ENCODE results near the gene SNX19. TPM values are rescaled to one million over a fixed set of nuclear protein-coding genes. Genes with fewer than 3 reads are reported as not detected.
"Not testable (repeated sequence)": the region's sequence is repeated elsewhere in the genome, so short reads cannot be mapped to it uniquely, and the experiment has no call there.

Gene SNX19
- total and polyA plus RNA-seq, 2 of the 4 experiments (the other 2 are of a cell fraction), result 35.9 to 113 TPM

DNA sequence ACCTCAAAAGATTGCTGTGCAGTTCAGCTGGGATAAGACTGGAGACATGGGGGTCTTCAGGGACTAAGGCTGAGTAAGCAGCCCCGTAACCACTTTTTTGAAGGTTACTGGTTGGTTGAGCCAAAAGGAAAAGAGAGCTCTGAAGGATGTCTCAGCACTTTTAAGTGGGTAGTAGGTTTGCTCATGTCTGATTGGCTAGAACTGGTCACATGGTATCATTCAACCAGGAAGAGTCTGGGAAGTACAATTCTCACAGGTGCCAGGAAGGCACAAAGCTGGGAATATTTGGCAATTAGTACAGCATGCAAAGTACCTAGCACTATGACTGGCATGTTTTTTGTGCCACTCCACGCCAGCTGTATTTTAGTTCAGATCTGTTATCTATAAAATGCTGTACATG, 58.1 kb downstream of the SNX19 start:
- no peak overlapping the region for H3K14ac ChIP-seq (replicated peaks; ENCODE audit: low read depth, low read length)
- H4K20me1 ChIP-seq (ENCODE audit: insufficient read depth, low read length), result no peaks in the 10 kb centered on the region
- ATAC-seq (ENCODE audit: low read depth), result no peak
- H3K79me1 ChIP-seq (ENCODE audit: low read depth in 1 of 2, low read length in 2 of 2), result no peaks in the 10 kb centered on the region
- H2AK9ac ChIP-seq (replicated peaks; ENCODE audit: low read depth, low read length, poor library complexity), result no peak overlapping the region
- no peak overlapping the region for H3K23ac ChIP-seq (ENCODE audit: low read depth, low read length)
- H4K8ac ChIP-seq (ENCODE audit: low read depth in 2 of 2, low read length in 2 of 2), result no peak overlapping the region
- intact Hi-C loops (cut with micrococcal nuclease) (no loop called here), in situ Hi-C loops (cut with MboI; ENCODE audit: low sequenced_read_pairs) (no loop called here), dilution Hi-C loops (cut with HindIII; ENCODE audit: low sequenced_read_pairs, unreplicated experiment) (loop anchor here (25.0 kb wide), 1 partner anchor 421 kb away; the partner anchor contains the start of genes ADAMTS15 and ADAMTS8)
- no peak overlapping the region for H2AFZ ChIP-seq (replicated peaks; ENCODE audit: low read length, poor library complexity)
- no peak overlapping the region for H2BK120ac ChIP-seq (ENCODE audit: low read depth, low read length)
- TF ChIP-seq, protein P1, sequence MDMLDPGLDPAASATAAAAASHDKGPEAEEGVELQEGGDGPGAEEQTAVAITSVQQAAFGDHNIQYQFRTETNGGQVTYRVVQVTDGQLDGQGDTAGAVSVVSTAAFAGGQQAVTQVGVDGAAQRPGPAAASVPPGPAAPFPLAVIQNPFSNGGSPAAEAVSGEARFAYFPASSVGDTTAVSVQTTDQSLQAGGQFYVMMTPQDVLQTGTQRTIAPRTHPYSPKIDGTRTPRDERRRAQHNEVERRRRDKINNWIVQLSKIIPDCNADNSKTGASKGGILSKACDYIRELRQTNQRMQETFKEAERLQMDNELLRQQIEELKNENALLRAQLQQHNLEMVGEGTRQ (IDR thresholded peaks at IDR 0.05; ENCODE audit: low read depth, low read length), result peak; percentile 48; the same call in 1 of the 2 replicates
- TF ChIP-seq NFE2L2 (IDR thresholded peaks at IDR 0.05; ENCODE audit: low read depth, low read length), result no peak
- H3K9me3 ChIP-seq (ENCODE audit: control insufficient read depth, insufficient read depth, low read length), result no peaks in the 10 kb centered on the region
- no peak overlapping the region for H3K4ac ChIP-seq (ENCODE audit: low read depth, low read length)
- no peak overlapping the region for H3K56ac ChIP-seq (ENCODE audit: extremely low read depth, insufficient read depth, low read length)
- ChIA-PET CTCF (interaction anchor here (1.4 to 6.6 kb wide), 2 partner anchors 19 to 425 kb away, joined by 3 to 95 read pairs; no protein-coding TSS in a partner anchor), POLR2A (ENCODE audit: unreplicated experiment) (no interaction called here)
- no peak overlapping the region for H4K91ac ChIP-seq (ENCODE audit: insufficient read depth, low read depth, low read length)
- no peak overlapping the region for H2BK5ac ChIP-seq (ENCODE audit: low read depth, low read length, poor library complexity, severe bottlenecking)
- no peak overlapping the region for H3K4me3 ChIP-seq (ENCODE audit: insufficient read depth, low read depth, low read length)
- H3K4me2 ChIP-seq (ENCODE audit: low read depth, low read length), result no peak overlapping the region
- no peak overlapping the region for H2AK5ac ChIP-seq (ENCODE audit: low read depth, low read length)
- H3K9me1 ChIP-seq (ENCODE audit: insufficient read depth, low read length), result no peaks in the 10 kb centered on the region
- no peak for DNase-seq
- H4K5ac ChIP-seq (ENCODE audit: low read depth, low read length), result no peak overlapping the region
- no peak overlapping the region for H3K27ac ChIP-seq (ENCODE audit: insufficient read depth, low read length)
- H2BK20ac ChIP-seq (ENCODE audit: low read depth, low read length), result no peak overlapping the region
- WGBS, 2 experiments (ENCODE audit: extremely low coverage in 2 of 2, insufficient read length in 1 of 2), result 89% methylated on average over 1 of the region's 2 CpGs; no CpG with 5 or more reads in 1 of the 2 experiments
- peaks cover 5% of the 10 kb centered on the region for H3K4me1 ChIP-seq (ENCODE audit: control insufficient read depth, insufficient read depth, low read length)
- H3K18ac ChIP-seq (ENCODE audit: low read depth, low read length), result no peak overlapping the region
- H3K9ac ChIP-seq (ENCODE audit: low read depth, low read length), result no peak overlapping the region
- no peak overlapping the region for H2BK15ac ChIP-seq (ENCODE audit: low read depth, low read length)
- no peaks in the 10 kb centered on the region; the same call in 1 of the 2 replicates for H3K27me3 ChIP-seq (ENCODE audit: control insufficient read depth, insufficient read depth, low read length)
- no TSS peak for BruUV-seq (replicated peaks)
- no peaks in the 10 kb centered on the region for H3K36me3 ChIP-seq (ENCODE audit: control insufficient read depth, insufficient read depth, low read length)

DNA sequence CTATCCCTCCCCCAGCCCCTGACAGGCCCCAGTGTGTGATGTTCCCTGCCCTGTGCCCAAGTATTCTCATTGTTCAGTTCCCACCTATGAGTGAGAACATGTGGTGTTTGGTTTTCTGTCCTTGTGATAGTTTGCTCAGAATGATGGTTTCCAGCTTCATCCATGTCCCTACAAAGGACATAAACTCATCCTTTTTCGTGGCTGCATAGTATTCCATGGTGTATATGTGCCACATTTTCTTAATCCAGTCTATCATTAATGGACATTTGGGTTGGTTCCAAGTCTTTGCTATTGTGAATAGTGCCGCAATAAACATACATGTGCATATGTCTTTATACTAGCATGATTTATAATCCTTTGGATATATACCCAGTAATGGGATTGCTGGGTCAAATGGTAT, 60.6 kb downstream of the SNX19 start:
- H2AK9ac ChIP-seq (replicated peaks; ENCODE audit: low read depth, low read length, poor library complexity); H3K4me2 ChIP-seq (ENCODE audit: low read depth, low read length); H2AK5ac ChIP-seq (ENCODE audit: low read depth, low read length); H4K91ac ChIP-seq (ENCODE audit: insufficient read depth, low read depth, low read length); H3K79me1 ChIP-seq (ENCODE audit: low read depth in 1 of 2, low read length in 2 of 2); ATAC-seq (ENCODE audit: low read depth); H3K18ac ChIP-seq (ENCODE audit: low read depth, low read length); H2AFZ ChIP-seq (replicated peaks; ENCODE audit: low read length, poor library complexity); H3K56ac ChIP-seq (ENCODE audit: extremely low read depth, insufficient read depth, low read length); H3K9ac ChIP-seq (ENCODE audit: low read depth, low read length); H3K9me3 ChIP-seq (ENCODE audit: control insufficient read depth, insufficient read depth, low read length); DNase-seq; intact Hi-C loops (cut with micrococcal nuclease); H2BK5ac ChIP-seq (ENCODE audit: low read depth, low read length, poor library complexity, severe bottlenecking); H3K23ac ChIP-seq (ENCODE audit: low read depth, low read length); POLR2A ChIA-PET (ENCODE audit: unreplicated experiment); H3K4ac ChIP-seq (ENCODE audit: low read depth, low read length); H3K4me3 ChIP-seq (ENCODE audit: insufficient read depth, low read depth, low read length); H3K36me3 ChIP-seq (ENCODE audit: control insufficient read depth, insufficient read depth, low read length); H2BK120ac ChIP-seq (ENCODE audit: low read depth, low read length); H4K20me1 ChIP-seq (ENCODE audit: insufficient read depth, low read length); H2BK15ac ChIP-seq (ENCODE audit: low read depth, low read length); H2BK20ac ChIP-seq (ENCODE audit: low read depth, low read length); H3K27me3 ChIP-seq (ENCODE audit: control insufficient read depth, insufficient read depth, low read length); H3K27ac ChIP-seq (ENCODE audit: insufficient read depth, low read length); H4K8ac ChIP-seq (ENCODE audit: low read depth in 2 of 2, low read length in 2 of 2); BruUV-seq (replicated peaks); H3K9me1 ChIP-seq (ENCODE audit: insufficient read depth, low read length); H3K14ac ChIP-seq (replicated peaks; ENCODE audit: low read depth, low read length); H4K5ac ChIP-seq (ENCODE audit: low read depth, low read length); CTCF ChIA-PET; in situ Hi-C loops (cut with MboI; ENCODE audit: low sequenced_read_pairs): not testable (repeated sequence)
- dilution Hi-C loops (cut with HindIII; ENCODE audit: low sequenced_read_pairs, unreplicated experiment), result loop anchor here (25.0 kb wide), 1 partner anchor 418 kb away; the partner anchor contains the start of genes ADAMTS15 and ADAMTS8
- H3K4me1 ChIP-seq (ENCODE audit: control insufficient read depth, insufficient read depth, low read length), result peaks cover 12% of the 10 kb centered on the region
- no CpG with 5 or more reads among the region's 2 CpGs for WGBS, 2 experiments (ENCODE audit: extremely low coverage in 2 of 2, insufficient read length in 1 of 2)
